ENCODE data around the gene SP6.

GRCh38 chr17:47873200-47874090 lies 22.5 kb upstream of the SP6 start:
- TF ChIP-seq CTCF (IDR thresholded peaks at IDR 0.05) (no peak), ZFX (IDR thresholded peaks at IDR 0.05; ENCODE audit: borderline replicate concordance) (no peak)
